GM23338 (cell line): ENCODE measurements around the gene TMEM60. TPM values are rescaled to one million over a fixed set of nuclear protein-coding genes. Genes with fewer than 3 reads are reported as not detected.

Experiments used
- ATAC-seq: fragments of 200-7000 bp; cut with Tn5 transposase; 3 replicates; pipeline ENCODE4 v1.9.1; 2020
- DNase-seq: peaks from one replicate; pipeline ENCODE4 v3.0.0-alpha.2; 2015; ENCODE audit warnings: low spot score
- H2AFZ ChIP-seq: fragments of 200-600 bp; sonication (generic); 2 replicates; pipeline ENCODE4 v1.8.0; 2016; ENCODE audit warnings: antibody characterized with exemption, mild to moderate bottlenecking, moderate library complexity
- H3F3A ChIP-seq: fragments of 200-600 bp; sonication (generic); replicated peaks from 2 replicates; pipeline ENCODE4 v1.8.0; 2017; ENCODE audit warnings: antibody characterized with exemption, mixed run types, low read depth
- H3K27ac ChIP-seq: fragments of 200-600 bp; sonication (generic); 2 replicates; pipeline ENCODE4 v1.6.1; 2016; ENCODE audit warnings: low read depth
- H3K27me3 ChIP-seq: fragments of 200-600 bp; sonication (generic); 2 replicates; pipeline ENCODE4 v1.8.0; 2016; ENCODE audit warnings: mild to moderate bottlenecking, mixed run types, moderate library complexity; ENCODE audit not compliant: insufficient read depth
- H3K36me3 ChIP-seq: fragments of 200-600 bp; sonication (generic); 2 replicates; pipeline ENCODE4 v1.8.0; 2016; ENCODE audit warnings: mild to moderate bottlenecking; ENCODE audit not compliant: insufficient read depth
- H3K4me1 ChIP-seq: fragments of 200-600 bp; sonication (generic); 2 replicates; pipeline ENCODE4 v1.8.0; 2016; ENCODE audit warnings: mild to moderate bottlenecking, moderate library complexity; ENCODE audit not compliant: insufficient read depth
- H3K4me2 ChIP-seq: fragments of 200-600 bp; sonication (generic); 2 replicates; pipeline ENCODE4 v1.7.1; 2017; ENCODE audit warnings: mixed run types
- H3K4me3 ChIP-seq: fragments of 200-600 bp; sonication (generic); 2 replicates; pipeline ENCODE4 v1.6.1; 2016; ENCODE audit warnings: mixed run types
- H3K79me2 ChIP-seq: fragments of 200-600 bp; sonication (generic); replicated peaks from 2 replicates; pipeline ENCODE4 v1.8.0; 2017; ENCODE audit warnings: mild to moderate bottlenecking; ENCODE audit not compliant: insufficient read depth
- H3K9me2 ChIP-seq: fragments of 200-600 bp; sonication (generic); 2 replicates; pipeline ENCODE4 v1.8.0; 2017; ENCODE audit not compliant: insufficient read depth
- H4K20me1 ChIP-seq: fragments of 200-600 bp; sonication (generic); replicated peaks from 2 replicates; pipeline ENCODE4 v1.8.0; 2017; ENCODE audit warnings: mild to moderate bottlenecking; ENCODE audit not compliant: insufficient read depth
- H3K27ac Mint-ChIP-seq: 2 replicates; pipeline ENCODE4 v1.8.0; 2020; ENCODE audit warnings: inconsistent platforms, mild to moderate bottlenecking, moderate library complexity, mixed read lengths
- H3K27me3 Mint-ChIP-seq: 3 replicates; pipeline ENCODE4 v1.8.0; 2022; ENCODE audit warnings: low read depth, mild to moderate bottlenecking, moderate library complexity, mixed read lengths, inconsistent platforms; ENCODE audit not compliant: insufficient read depth, poor library complexity
- H3K36me3 Mint-ChIP-seq: 3 replicates; pipeline ENCODE4 v1.8.0; 2021; ENCODE audit warnings: low read depth, mild to moderate bottlenecking, inconsistent platforms, moderate library complexity, mixed read lengths
- H3K4me1 Mint-ChIP-seq: 3 replicates; pipeline ENCODE4 v1.8.0; 2020; ENCODE audit warnings: mild to moderate bottlenecking, inconsistent platforms, mixed read lengths
- H3K4me3 Mint-ChIP-seq: 3 replicates; pipeline ENCODE4 v1.8.0; 2021; ENCODE audit warnings: moderate library complexity, mild to moderate bottlenecking, inconsistent platforms, mixed read lengths
- H3K9me3 Mint-ChIP-seq: 3 replicates; pipeline ENCODE4 v1.8.0; 2020; ENCODE audit warnings: moderate library complexity, mild to moderate bottlenecking, inconsistent platforms, mixed read lengths
- ETS1 ChIP-seq: IDR thresholded peaks from 2 replicates; pipeline ENCODE4 v1.6.1; 2016; ENCODE audit warnings: antibody characterized with exemption
- JUNB ChIP-seq: IDR thresholded peaks from one replicate; pipeline ENCODE4 v1.6.1; 2016; ENCODE audit warnings: antibody characterized with exemption; ENCODE audit not compliant: unreplicated experiment
- NANOG ChIP-seq: IDR thresholded peaks from 2 replicates; pipeline ENCODE4 v1.6.1; 2016; ENCODE audit warnings: antibody characterized with exemption, borderline replicate concordance
- polyA plus RNA-seq: library from polyadenylated mRNA; unstranded; fragments of >200 nt; fragmentation: Nextera tagmentation; extraction: Ambion mirVana; gene quantifications from 2 replicates; pipeline ENCODE4 v1.2.1, GENCODE V29; 2016
- total RNA-seq: library from RNA; depleted of rRNA; stranded (reverse); fragments of >200 nt; shearing (Covaris generic); gene quantifications from 2 replicates; pipeline ENCODE4 v1.2.3, GENCODE V29; 2014
- TF ChIP-seq, protein P1 (sequence below): fragments of 250-450 bp; sonication (Bioruptor Pico); IDR thresholded peaks from 2 replicates; pipeline ENCODE4 v1.5.0; 2020; ENCODE audit warnings: mild to moderate bottlenecking, moderate library complexity

TMEM60 gene
- total and polyA plus RNA-seq, 2 experiments from 2014 or later, result 29.5 to 68.2 TPM

GRCh38 chr7:77830649-77831355 lies 32.6 kb upstream of the TMEM60 start:
- Histone ChIP-seq H3K27ac (no peak overlapping the region), H3K4me3 (no peak overlapping the region), H2AFZ (no peak overlapping the region), H3K36me3 (no peaks in the 10 kb centered on the region), H4K20me1 (no peaks in the 10 kb centered on the region), H3K27me3 (no peaks in the 10 kb centered on the region), H3F3A (no peaks in the 10 kb centered on the region), H3K79me2 (peaks cover 4% of the 10 kb centered on the region), H3K9me2 (no peaks in the 10 kb centered on the region), H3K4me1 (no peaks in the 10 kb centered on the region; the same call in 1 of the 2 replicates), H3K4me2 (no peak overlapping the region)
- Mint-ChIP-seq H3K36me3 (no peaks in the 10 kb centered on the region), H3K4me3 (no peak overlapping the region), H3K27me3 (no peaks in the 10 kb centered on the region), H3K9me3 (no peaks in the 10 kb centered on the region), H3K27ac (peak overlapping the region; percentile 46), H3K4me1 (peaks cover 2% of the 10 kb centered on the region; the same call in 1 of the 3 replicates)
- DNase-seq (no peak), ATAC-seq (no peak)
- TF ChIP-seq NANOG (no peak), ETS1 (no peak), JUNB (no peak)
- TF ChIP-seq, protein P1, sequence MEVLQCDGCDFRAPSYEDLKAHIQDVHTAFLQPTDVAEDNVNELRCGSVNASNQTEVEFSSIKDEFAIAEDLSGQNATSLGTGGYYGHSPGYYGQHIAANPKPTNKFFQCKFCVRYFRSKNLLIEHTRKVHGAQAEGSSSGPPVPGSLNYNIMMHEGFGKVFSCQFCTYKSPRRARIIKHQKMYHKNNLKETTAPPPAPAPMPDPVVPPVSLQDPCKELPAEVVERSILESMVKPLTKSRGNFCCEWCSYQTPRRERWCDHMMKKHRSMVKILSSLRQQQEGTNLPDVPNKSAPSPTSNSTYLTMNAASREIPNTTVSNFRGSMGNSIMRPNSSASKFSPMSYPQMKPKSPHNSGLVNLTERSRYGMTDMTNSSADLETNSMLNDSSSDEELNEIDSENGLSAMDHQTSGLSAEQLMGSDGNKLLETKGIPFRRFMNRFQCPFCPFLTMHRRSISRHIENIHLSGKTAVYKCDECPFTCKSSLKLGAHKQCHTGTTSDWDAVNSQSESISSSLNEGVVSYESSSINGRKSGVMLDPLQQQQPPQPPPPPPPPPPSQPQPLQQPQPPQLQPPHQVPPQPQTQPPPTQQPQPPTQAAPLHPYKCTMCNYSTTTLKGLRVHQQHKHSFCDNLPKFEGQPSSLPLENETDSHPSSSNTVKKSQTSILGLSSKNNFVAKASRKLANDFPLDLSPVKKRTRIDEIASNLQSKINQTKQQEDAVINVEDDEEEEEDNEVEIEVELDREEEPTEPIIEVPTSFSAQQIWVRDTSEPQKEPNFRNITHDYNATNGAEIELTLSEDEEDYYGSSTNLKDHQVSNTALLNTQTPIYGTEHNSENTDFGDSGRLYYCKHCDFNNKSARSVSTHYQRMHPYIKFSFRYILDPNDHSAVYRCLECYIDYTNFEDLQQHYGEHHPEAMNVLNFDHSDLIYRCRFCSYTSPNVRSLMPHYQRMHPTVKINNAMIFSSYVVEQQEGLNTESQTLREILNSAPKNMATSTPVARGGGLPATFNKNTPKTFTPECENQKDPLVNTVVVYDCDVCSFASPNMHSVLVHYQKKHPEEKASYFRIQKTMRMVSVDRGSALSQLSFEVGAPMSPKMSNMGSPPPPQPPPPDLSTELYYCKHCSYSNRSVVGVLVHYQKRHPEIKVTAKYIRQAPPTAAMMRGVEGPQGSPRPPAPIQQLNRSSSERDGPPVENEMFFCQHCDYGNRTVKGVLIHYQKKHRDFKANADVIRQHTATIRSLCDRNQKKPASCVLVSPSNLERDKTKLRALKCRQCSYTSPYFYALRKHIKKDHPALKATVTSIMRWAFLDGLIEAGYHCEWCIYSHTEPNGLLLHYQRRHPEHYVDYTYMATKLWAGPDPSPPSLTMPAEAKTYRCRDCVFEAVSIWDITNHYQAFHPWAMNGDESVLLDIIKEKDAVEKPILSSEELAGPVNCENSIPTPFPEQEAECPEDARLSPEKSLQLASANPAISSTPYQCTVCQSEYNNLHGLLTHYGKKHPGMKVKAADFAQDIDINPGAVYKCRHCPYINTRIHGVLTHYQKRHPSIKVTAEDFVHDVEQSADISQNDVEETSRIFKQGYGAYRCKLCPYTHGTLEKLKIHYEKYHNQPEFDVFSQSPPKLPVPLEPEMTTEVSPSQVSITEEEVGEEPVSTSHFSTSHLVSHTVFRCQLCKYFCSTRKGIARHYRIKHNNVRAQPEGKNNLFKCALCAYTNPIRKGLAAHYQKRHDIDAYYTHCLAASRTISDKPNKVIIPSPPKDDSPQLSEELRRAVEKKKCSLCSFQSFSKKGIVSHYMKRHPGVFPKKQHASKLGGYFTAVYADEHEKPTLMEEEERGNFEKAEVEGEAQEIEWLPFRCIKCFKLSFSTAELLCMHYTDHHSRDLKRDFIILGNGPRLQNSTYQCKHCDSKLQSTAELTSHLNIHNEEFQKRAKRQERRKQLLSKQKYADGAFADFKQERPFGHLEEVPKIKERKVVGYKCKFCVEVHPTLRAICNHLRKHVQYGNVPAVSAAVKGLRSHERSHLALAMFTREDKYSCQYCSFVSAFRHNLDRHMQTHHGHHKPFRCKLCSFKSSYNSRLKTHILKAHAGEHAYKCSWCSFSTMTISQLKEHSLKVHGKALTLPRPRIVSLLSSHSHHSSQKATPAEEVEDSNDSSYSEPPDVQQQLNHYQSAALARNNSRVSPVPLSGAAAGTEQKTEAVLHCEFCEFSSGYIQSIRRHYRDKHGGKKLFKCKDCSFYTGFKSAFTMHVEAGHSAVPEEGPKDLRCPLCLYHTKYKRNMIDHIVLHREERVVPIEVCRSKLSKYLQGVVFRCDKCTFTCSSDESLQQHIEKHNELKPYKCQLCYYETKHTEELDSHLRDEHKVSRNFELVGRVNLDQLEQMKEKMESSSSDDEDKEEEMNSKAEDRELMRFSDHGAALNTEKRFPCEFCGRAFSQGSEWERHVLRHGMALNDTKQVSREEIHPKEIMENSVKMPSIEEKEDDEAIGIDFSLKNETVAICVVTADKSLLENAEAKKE (CRISPR knock-in tag), result no peak
